Inflammatory macrophage treated with lipopolysaccharide for 1 hour (primary cell): ENCODE data around the gene MFSD6.

Source experiments
- DNase-seq, 2 donors: peaks; one replicate each; pipeline ENCODE4 v3.0.0-alpha.2; 2020 to 2022

MFSD6 gene

GRCh38 chr2:190534310-190535120, 126.4 kb downstream of the MFSD6 start, which contains the start of gene NEMP2:
NEMP2 (minus strand) TSS chr2:190534722; CDS start chr2:190534655, 67 bp downstream.
- peak; percentile 51 to 52 for DNase-seq

DNA sequence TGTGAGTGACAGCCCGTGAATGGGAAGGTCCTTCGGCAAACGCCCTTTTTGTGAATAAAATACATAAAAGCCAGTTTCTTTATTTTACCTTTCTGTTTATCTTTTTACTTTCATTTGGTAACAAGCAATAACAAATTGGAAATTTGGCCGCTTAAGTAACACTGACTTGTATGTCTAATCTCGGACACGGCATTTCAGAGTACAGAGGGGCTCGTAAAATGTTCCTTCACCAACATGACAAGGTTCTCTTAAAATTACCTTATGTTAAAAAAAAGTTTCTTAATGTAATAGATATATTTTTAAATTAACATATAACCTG, 126.9 kb downstream of the MFSD6 start:
- no peak for DNase-seq

DNA sequence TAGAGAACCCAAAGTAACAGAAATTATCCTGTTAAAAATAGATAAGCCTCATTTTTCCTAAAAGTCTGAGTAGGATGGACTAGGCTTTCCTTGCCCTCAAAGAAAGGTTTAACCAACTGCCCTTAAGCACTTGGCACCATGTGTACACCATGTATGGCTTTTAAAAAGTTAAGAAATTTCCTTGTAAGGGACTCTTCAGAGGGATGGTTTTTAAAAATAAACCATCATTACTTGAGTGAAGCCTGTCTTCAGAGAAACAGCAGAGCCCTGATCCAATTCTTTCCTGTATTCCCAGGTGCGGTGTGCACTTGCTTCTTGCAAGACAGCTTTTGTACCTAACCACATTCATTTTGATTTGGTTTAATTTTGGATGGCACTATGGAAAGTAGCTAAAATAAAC, 127.4 kb downstream of the MFSD6 start:
- DNase-seq: no peak

- DNase-seq: no peak
Measured at GRCh38 chr2:190537765-190538164, 129.6 kb downstream of the MFSD6 start.

DNA sequence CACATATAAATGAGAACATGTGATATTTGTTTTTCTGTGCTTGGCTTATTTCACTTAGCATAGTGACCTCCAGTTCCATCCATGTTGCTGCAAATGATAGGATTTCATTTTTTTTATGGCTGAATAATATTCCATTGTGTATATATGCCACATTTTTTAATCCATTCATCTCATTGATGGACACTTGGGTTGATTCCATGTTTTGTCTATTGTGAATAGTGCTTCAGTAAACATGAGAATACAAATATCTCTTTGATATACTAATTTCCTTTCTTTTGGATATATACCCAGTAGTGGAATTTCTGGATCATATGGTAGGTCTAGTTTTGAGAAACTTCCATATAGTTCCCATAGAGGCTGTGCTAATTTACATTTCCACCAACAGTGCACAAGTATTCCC, 130.0 kb downstream of the MFSD6 start:
- no peak for DNase-seq

DNA sequence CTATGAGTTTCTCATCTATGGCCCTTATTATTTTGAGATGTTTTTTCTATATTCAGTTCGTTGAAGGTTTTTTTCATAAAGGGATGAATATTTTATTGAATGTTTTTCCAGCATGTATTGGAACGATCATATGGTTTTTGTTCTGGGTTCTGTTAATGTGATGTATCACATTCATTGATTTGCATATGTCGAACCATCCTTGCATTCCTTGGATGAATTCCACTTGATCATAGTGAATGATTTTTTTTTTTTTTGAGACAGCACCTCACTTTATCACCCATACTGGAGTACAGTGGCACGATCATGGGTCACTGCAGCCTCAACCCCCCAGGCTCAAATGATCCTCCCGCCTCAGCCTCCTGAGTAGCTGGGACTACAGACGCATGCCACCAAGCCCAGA, 131.9 kb downstream of the MFSD6 start:
- DNase-seq: no peak

GRCh38 chr2:190545093-190545492, 136.9 kb downstream of the MFSD6 start:
- DNase-seq: no peak

GRCh38 chr2:190545555-190546385, 137.6 kb downstream of the MFSD6 start:
- no peak for DNase-seq

- DNase-seq: no peak
Measured at GRCh38 chr2:190546734-190547133, 138.6 kb downstream of the MFSD6 start.

GRCh38 chr2:190547886-190548285, 139.7 kb downstream of the MFSD6 start:
- no peak for DNase-seq

DNA sequence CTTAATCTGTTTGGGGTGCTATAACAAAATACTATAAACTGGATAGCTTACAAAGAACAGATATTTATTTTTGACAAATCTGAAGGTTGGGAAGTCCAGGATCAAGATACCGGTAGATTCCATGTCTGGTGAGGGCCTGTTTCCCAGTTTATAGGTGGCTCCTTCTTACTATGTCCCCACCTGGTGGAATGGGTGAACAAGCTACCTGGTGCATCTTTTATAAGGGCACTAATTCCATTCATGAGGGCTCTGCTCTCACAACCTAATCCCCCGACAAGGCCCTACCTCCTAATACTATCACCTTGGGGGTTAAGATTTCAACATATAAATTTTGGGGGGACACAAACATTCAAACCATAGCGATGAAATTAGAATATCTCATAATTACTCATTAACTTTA, 142.0 kb downstream of the MFSD6 start:
- DNase-seq: no peak
